Measurements from ENCODE around the gene MMP23B.

MMP23B gene

GRCh38 chr1:1602968-1603506, 28.9 kb upstream of the MMP23B start:
- DNase-seq: no peak

- no peak for DNase-seq
Observed at GRCh38 chr1:1603671-1604373, 28.2 kb upstream of the MMP23B start.

- DNase-seq: no peak
Observed at GRCh38 chr1:1604374-1605033, 27.5 kb upstream of the MMP23B start.

- no peak for DNase-seq
Observed at GRCh38 chr1:1605034-1605591, 26.9 kb upstream of the MMP23B start.

GRCh38 chr1:1605724-1606123, 26.2 kb upstream of the MMP23B start:
- no peak for DNase-seq

GRCh38 chr1:1606232-1606631, 25.7 kb upstream of the MMP23B start:
- DNase-seq: no peak

GRCh38 chr1:1609822-1610485, 22.0 kb upstream of the MMP23B start:
- no peak for DNase-seq

- no peak for DNase-seq
Observed at GRCh38 chr1:1610796-1611195, 21.2 kb upstream of the MMP23B start.

GRCh38 chr1:1612104-1612400, 19.9 kb upstream of the MMP23B start:
- no peak for DNase-seq

- DNase-seq: no peak
Observed at GRCh38 chr1:1613509-1614082, 18.4 kb upstream of the MMP23B start.

GRCh38 chr1:1614204-1614953, 17.6 kb upstream of the MMP23B start:
- DNase-seq: peak; percentile 26

- no peak for DNase-seq
Observed at GRCh38 chr1:1614954-1615255, 17.1 kb upstream of the MMP23B start.

GRCh38 chr1:1615256-1616044, 16.5 kb upstream of the MMP23B start, which contains the start of gene MIB2:
TSS of gene MIB2 (plus strand) at chr1:1615500. CDS start at chr1:1623453, 7,953 bp downstream.
- peak; percentile 95 for DNase-seq

- peak; percentile 12 for DNase-seq
Observed at GRCh38 chr1:1616045-1616790, 15.8 kb upstream of the MMP23B start.

- no peak for DNase-seq
Observed at GRCh38 chr1:1616838-1617237, 15.1 kb upstream of the MMP23B start.

GRCh38 chr1:1617516-1617915, 14.5 kb upstream of the MMP23B start:
- DNase-seq: no peak

- DNase-seq: no peak
Observed at GRCh38 chr1:1617925-1618324, 14.0 kb upstream of the MMP23B start.

- no peak for DNase-seq
Observed at GRCh38 chr1:1618396-1619068, 13.4 kb upstream of the MMP23B start.

- no peak for DNase-seq
Observed at GRCh38 chr1:1619917-1620361, 12.0 kb upstream of the MMP23B start.

- no peak for DNase-seq
Observed at GRCh38 chr1:1620433-1621139, 11.4 kb upstream of the MMP23B start.
